Skeletal muscle tissue (tissue), 4 donors: ENCODE measurements around the gene SCTR. TPM values are rescaled to one million over a fixed set of nuclear protein-coding genes. Genes with fewer than 3 reads are reported as not detected.

ENCODE experiments used
- H3K27ac ChIP-seq: one replicate; pipeline ENCODE4 v1.7.0; 2013; ENCODE audit warnings: mild to moderate bottlenecking, low read depth, low read length, inconsistent platforms
- H3K27me3 ChIP-seq, 3 donors: one replicate each; pipeline ENCODE4 v1.7.0; 2013; ENCODE audit warnings: low read length in 3 of 3; ENCODE audit not compliant: control insufficient read depth in 3 of 3, insufficient read depth in 3 of 3
- H3K36me3 ChIP-seq, 3 donors: one replicate each; pipeline ENCODE4 v1.7.0; 2013; ENCODE audit warnings: low read length in 3 of 3; ENCODE audit not compliant: control insufficient read depth in 3 of 3, insufficient read depth in 3 of 3
- H3K4me1 ChIP-seq, 3 donors: one replicate each; pipeline ENCODE4 v1.7.0; 2013; ENCODE audit warnings: low read length in 3 of 3, mild to moderate bottlenecking in 3 of 3; ENCODE audit not compliant: control insufficient read depth in 3 of 3, insufficient read depth in 3 of 3
- H3K4me3 ChIP-seq, 3 donors: one replicate each; pipeline ENCODE4 v1.7.0; 2013; ENCODE audit warnings: low read length in 3 of 3
- H3K9ac ChIP-seq, 3 donors: one replicate each; pipeline ENCODE4 v1.7.0; 2013; ENCODE audit warnings: low read length in 3 of 3, mild to moderate bottlenecking in 3 of 3, moderate library complexity in 2 of 3, low read depth in 1 of 3
- H3K9me3 ChIP-seq, 3 donors: one replicate each; pipeline ENCODE4 v1.7.0; 2013; ENCODE audit warnings: low read length in 3 of 3; ENCODE audit not compliant: control insufficient read depth in 3 of 3
- total RNA-seq: library from RNA; depleted of rRNA; stranded (reverse); fragments of >200 nt; gene quantifications from one replicate; pipeline ENCODE4 v1.2.3, GENCODE V29; 2014
- donor health status: Osteomylitis.

SCTR gene
- total RNA-seq, 1 donor from 2014 or later: not detected

DNA sequence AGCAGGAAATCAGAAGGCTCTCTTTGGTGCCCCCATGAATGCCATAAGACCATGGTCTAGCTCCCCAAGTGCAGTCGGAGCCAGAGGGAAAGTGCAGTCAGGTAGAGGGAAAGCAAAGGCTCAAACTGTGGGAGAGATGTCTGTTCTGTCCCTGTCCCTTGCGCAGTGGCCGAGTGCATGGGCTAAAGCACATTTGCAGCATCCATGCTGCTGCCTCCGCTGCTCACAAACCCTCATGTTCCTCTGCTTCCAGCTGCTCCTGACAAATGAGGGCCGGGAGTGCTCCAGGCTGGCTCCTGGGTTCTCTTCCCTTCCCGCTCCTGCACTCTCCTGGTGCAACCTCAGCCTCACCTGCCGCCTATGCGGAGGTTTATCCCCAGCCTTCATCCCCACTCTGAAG lies 34.2 kb downstream of the SCTR start:
- no peak overlapping the region for H3K27ac ChIP-seq
- peaks cover 31 to 53% (median 53%) of the 10 kb centered on the region in 3 donors for H3K4me1 ChIP-seq
- no peaks in the 10 kb centered on the region for H3K36me3 ChIP-seq
- H3K4me3 ChIP-seq: no peak overlapping the region
- no peak overlapping the region for H3K9ac ChIP-seq
- no peaks in the 10 kb centered on the region for H3K9me3 ChIP-seq
- no peaks in the 10 kb centered on the region for H3K27me3 ChIP-seq

DNA sequence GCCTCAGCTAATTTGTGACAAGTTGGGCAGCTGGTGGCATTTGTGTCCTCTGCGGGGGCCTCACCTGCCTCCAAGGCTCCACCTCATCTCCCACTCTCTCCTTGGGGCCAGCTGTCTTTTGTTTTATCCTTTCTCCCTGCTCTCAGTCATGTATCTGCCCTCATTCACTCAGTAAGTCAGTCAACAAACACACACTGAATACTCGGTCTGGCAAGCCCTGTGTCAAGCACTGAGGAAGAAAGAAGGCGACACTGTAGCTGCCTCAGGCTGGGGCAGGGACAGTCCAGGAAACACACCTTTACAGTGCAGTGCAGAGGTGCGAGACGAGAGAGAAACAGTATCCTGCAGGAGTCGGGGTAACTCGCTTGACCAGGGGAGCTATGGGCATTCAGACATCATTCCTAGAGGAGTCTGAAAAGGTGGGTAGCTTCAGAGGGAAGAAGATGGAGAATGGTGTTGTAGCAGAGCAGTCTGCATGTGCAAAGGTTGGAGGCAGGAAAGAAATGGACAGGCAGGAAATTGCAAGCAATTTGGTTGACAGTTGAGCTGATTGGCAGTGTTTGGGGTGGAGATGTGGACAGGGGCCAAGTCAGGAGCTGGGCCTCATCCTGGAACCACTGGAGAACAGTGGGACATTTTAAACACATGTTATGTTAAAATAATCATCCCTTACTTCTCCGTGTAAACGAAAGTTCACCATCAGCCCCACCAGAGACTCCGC lies 34.9 kb downstream of the SCTR start:
- Histone ChIP-seq H3K4me3 (no peak overlapping the region), H3K27ac (no peak overlapping the region), H3K9me3 (no peaks in the 10 kb centered on the region), H3K36me3 (no peaks in the 10 kb centered on the region), H3K4me1 (peaks cover 38 to 60% (median 60%) of the 10 kb centered on the region in 3 donors), H3K27me3 (no peaks in the 10 kb centered on the region), H3K9ac (no peak overlapping the region)

GRCh38 chr2:119488245-119489214 lies 35.8 kb downstream of the SCTR start:
- no peaks in the 10 kb centered on the region for H3K36me3 ChIP-seq
- H3K9ac ChIP-seq: peak overlapping the region in 1 of 3 donors; percentile 40
- peaks cover 47 to 69% (median 68%) of the 10 kb centered on the region in 3 donors for H3K4me1 ChIP-seq
- no peak overlapping the region for H3K4me3 ChIP-seq
- no peak overlapping the region for H3K27ac ChIP-seq
- no peaks in the 10 kb centered on the region for H3K27me3 ChIP-seq
- H3K9me3 ChIP-seq: no peaks in the 10 kb centered on the region

GRCh38 chr2:119487434-119488244 lies 36.6 kb downstream of the SCTR start:
- no peaks in the 10 kb centered on the region for H3K36me3 ChIP-seq
- H3K4me3 ChIP-seq: no peak overlapping the region
- H3K9ac ChIP-seq: peak overlapping the region in 1 of 3 donors; percentile 40
- H3K27me3 ChIP-seq: no peaks in the 10 kb centered on the region
- peaks cover 56 to 78% (median 77%) of the 10 kb centered on the region in 3 donors for H3K4me1 ChIP-seq
- no peak overlapping the region for H3K27ac ChIP-seq
- no peaks in the 10 kb centered on the region for H3K9me3 ChIP-seq

GRCh38 chr2:119486886-119487285 lies 37.4 kb downstream of the SCTR start:
- Histone ChIP-seq H3K9me3 (no peaks in the 10 kb centered on the region), H3K27ac (no peak overlapping the region), H3K4me3 (no peak overlapping the region)

GRCh38 chr2:119486196-119486827 lies 38.0 kb downstream of the SCTR start:
- peak overlapping the region; percentile 82 for H3K27ac ChIP-seq
- peak overlapping the region in 1 of 3 donors; percentile 34 for H3K9ac ChIP-seq
- no peaks in the 10 kb centered on the region for H3K36me3 ChIP-seq
- no peaks in the 10 kb centered on the region for H3K9me3 ChIP-seq
- no peaks in the 10 kb centered on the region for H3K27me3 ChIP-seq
- H3K4me1 ChIP-seq: peaks cover 69 to 84% (median 83%) of the 10 kb centered on the region in 3 donors
- H3K4me3 ChIP-seq: no peak overlapping the region

More at GRCh38 chr2:119486886-119487285, 37.4 kb downstream of the SCTR start:
- Histone ChIP-seq H3K9ac (peak overlapping the region in 1 of 3 donors; percentile 34), H3K36me3 (no peaks in the 10 kb centered on the region), H3K4me1 (peaks cover 63 to 81% (median 81%) of the 10 kb centered on the region in 3 donors), H3K27me3 (no peaks in the 10 kb centered on the region)

- Histone ChIP-seq H3K4me3 (peak overlapping the region in 2 of 3 donors; percentile 35 to 49), H3K4me1 (peaks cover 72 to 83% (median 81%) of the 10 kb centered on the region in 3 donors), H3K27me3 (no peaks in the 10 kb centered on the region), H3K27ac (peak overlapping the region; percentile 82), H3K36me3 (no peaks in the 10 kb centered on the region), H3K9me3 (no peaks in the 10 kb centered on the region), H3K9ac (peak overlapping the region; percentile 50 to 70 (median 65))
Observed at GRCh38 chr2:119485336-119486110, 38.8 kb downstream of the SCTR start.

GRCh38 chr2:119484834-119485233 lies 39.4 kb downstream of the SCTR start:
- Histone ChIP-seq H3K36me3 (no peaks in the 10 kb centered on the region), H3K27me3 (no peaks in the 10 kb centered on the region), H3K4me3 (peak overlapping the region in 2 of 3 donors; percentile 27 to 49), H3K4me1 (peaks cover 72 to 80% (median 80%) of the 10 kb centered on the region in 3 donors), H3K9me3 (no peaks in the 10 kb centered on the region), H3K27ac (peak overlapping the region; percentile 82), H3K9ac (peak overlapping the region; percentile 50 to 70 (median 65))
